GM13976 (cell line): ENCODE results near the gene PFDN4.
A peak's percentile ranks its signal among the peaks of the same experiment; 100 is the strongest.

ENCODE experiments used
- DNase-seq: peaks from one replicate; pipeline ENCODE4 v3.0.0; 2012; ENCODE audit warnings: low spot score
- in situ Hi-C: fragments of 300-500 bp; cut with MboI; formaldehyde crosslinking; loops from one replicate; pipeline ENCODE4 v1.12.0; 2022; ENCODE audit warnings: low sequenced_read_pairs, mixed read lengths, inconsistent platforms; ENCODE audit not compliant: unreplicated experiment
- TF ChIP-seq, protein P1 (sequence below): IDR thresholded peaks from 2 replicates; pipeline ENCODE4 v1.5.1; 2012; ENCODE audit warnings: borderline replicate concordance, mild to moderate bottlenecking; ENCODE audit not compliant: insufficient read depth; ENCODE audit errors: extremely low read depth, missing control alignments, control extremely low read depth

The PFDN4 gene, protein sequence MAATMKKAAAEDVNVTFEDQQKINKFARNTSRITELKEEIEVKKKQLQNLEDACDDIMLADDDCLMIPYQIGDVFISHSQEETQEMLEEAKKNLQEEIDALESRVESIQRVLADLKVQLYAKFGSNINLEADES

DNA sequence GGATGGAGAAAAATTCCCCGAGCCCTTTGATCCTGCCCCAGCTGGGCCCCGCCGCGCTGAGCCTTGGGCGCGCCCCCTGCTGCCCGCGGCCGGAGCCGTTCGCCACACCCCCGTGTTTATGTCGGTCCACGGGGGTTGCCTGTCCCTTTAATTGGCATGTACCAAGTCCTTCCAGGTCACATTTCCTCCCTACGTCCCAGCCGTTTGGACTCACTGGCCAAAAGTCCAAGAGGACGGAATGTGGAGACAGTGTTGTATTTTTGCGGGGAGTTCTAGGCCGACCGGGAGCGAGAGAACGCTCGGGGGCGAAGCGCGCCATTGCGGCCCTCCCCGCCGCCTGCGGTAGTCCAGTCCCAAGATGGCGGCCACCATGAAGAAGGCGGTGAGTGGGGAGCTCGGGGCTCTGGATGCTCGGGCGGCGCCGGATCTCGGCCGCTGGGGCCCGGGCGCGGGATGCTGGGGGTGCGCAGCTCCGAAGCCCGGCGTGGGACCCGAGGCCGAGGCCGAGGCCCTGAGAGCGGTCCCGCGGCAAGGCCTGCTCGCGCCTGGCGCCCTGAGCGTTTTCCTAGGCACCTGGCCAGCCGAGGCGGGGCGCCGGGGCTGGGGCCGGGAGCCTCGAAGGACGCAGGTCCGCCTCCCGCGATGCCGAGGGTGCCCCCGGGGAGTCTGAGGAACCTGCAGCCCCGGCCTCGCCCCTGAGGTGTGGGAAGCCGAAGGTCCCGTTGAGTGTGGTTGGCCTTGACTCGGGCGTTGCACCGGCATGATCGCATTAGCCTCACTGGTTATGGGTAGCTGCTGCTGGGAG lies at the start of gene PFDN4:
PFDN4 (plus strand) TSS at position 345 of the 805 bp plus-strand sequence; CDS start at position 359, 14 bp downstream.
- in situ Hi-C loops = no loop called here
- TF ChIP-seq, protein P1, sequence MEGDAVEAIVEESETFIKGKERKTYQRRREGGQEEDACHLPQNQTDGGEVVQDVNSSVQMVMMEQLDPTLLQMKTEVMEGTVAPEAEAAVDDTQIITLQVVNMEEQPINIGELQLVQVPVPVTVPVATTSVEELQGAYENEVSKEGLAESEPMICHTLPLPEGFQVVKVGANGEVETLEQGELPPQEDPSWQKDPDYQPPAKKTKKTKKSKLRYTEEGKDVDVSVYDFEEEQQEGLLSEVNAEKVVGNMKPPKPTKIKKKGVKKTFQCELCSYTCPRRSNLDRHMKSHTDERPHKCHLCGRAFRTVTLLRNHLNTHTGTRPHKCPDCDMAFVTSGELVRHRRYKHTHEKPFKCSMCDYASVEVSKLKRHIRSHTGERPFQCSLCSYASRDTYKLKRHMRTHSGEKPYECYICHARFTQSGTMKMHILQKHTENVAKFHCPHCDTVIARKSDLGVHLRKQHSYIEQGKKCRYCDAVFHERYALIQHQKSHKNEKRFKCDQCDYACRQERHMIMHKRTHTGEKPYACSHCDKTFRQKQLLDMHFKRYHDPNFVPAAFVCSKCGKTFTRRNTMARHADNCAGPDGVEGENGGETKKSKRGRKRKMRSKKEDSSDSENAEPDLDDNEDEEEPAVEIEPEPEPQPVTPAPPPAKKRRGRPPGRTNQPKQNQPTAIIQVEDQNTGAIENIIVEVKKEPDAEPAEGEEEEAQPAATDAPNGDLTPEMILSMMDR = peak; percentile 92
- DNase-seq = peak; percentile 94

DNA sequence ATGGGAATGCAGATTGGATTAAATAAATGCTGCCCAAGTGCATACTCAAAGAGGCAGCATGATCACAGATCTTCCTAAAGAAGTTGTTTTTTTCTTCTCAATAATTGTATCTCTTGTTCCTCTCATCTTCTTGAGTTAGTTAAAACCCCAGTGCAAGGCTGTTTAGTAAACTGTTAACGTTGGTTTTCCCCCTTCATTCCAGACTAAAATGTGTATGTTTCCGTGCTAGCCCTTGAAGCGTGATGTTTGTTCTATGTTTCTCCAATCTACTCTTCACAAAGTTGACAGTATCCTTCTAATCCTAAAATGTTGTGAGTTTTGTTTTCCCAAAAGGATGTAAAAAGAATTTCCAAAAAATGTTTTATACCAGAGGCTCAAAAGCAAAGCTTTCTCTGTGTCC lies 49.7 kb upstream of the PFDN4 start:
- in situ Hi-C loops = no loop called here
- TF ChIP-seq, protein P1 = no peak
- no peak for DNase-seq

DNA sequence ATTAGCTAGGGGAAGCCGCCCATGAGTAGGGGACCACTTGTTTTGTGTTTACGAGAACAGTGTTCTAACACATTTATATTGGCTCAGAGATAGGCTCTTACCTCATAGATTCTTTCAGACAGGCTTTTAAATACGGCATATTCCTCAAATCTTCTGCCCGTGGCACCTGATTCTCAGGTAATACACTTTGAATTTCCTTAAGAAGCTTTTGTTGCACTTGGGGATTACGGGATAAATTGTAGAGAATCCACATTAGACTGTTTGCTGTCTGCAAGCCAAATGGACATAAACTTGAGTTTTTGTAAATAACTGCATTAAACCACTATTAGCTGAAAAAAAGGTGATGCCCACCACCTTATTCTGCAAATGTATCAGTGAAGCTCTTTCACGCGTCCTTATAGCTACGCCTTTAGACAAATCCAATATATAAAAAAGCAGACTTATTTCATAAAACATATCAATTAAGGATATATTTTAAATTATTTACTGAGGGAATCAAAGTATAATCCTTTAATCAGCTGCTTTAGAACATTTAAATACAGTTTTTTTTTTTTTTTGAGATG lies 49.0 kb upstream of the PFDN4 start:
- DNase-seq = no peak
- TF ChIP-seq, protein P1 = no peak
- in situ Hi-C loops = no loop called here

DNA sequence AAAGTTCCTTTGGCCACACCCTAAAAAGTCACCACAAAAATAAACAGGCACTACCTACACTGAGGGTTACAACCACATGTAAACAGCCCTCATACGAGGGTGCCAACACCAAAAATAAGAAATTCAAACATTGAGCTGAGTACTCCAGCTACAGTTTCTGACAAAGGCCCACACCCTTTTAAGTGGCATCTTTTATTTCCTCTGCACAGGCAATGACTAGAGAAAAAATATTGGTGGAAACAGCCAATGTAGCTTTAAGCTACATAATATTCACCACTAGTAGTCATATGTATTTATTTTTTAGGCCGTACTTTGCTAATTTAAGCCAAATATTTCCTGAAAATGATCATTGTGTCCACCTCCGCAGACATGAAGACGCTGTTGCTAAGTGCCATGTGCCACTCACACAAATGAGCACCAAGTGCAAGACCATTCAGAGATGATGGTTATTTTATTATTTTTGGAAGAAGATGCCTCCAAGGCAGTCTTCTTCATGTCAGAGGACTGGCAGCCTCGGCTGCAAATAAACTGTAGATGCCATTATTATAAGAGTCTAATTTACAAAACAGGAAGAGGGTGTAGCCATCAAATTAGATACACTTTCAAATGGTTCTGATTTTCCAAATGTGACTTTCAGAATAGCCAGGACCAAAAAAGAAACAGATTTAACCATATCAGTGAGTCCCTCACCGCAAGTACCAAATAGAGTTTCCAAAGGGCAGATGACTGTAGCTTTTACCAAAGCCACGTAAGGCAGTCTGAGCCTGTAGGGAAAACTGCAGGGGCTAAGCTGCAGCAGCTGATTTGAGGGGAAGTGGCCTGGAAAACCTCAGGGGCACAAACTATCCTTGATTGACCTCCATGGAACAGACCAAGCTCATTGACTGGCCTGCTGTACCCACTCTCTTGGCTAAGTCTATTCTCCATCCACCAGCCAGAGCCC lies 47.6 kb upstream of the PFDN4 start:
- in situ Hi-C loops = no loop called here
- TF ChIP-seq, protein P1 = peak; percentile 2
- DNase-seq = no peak

DNA sequence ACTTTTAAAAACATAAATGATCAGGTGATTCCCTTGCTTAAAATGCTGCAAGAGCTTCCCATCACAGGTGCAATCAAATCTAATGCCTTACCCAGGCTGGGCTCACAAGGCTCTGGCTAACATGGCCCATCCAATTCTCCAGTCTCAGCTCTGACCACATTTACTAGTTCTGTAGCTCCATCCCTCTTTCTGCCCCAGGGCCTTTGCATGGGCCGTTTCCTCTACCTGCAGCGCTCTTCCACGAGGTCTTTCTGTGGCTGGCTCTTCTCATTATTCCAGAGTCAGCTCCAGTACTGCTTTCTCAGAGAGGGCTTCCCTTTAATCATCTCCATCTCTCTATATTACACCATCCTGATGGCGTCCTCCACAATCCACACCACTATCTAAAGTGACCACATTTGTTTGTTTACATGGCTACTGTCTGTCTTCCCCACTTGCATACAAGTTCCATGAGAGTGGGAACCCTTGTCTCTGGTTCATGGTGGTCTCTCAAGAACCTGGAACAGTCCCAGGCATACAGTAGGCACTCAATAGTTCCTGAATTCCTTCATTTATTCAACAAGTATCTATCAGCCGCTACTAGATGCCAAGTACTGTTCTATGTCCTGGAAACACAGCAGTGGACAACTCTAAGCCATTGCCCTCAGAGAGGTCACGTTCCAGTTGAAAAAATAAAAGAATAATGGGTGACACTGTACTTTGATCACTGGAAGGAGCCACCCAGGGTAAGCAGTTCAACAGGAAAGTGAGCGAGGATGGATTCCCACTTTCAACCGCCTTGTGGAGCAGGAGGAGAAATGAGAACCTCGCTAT lies 46.7 kb upstream of the PFDN4 start:
- in situ Hi-C loops = no loop called here
- no peak for DNase-seq
- TF ChIP-seq, protein P1 = no peak
